NCI-H510A treated with DMSO at 0.1 percent for 48 hours (cell line): ENCODE data around the gene GPR34.
"Not testable (repeated sequence)": the region's sequence is repeated elsewhere in the genome, so short reads cannot be mapped to it uniquely, and the experiment has no call there.

Source experiments
- DNase-seq: peaks from one replicate; lab custom pipeline; 2025; lab: John Stamatoyannopoulos, UW

The GPR34 gene

DNA sequence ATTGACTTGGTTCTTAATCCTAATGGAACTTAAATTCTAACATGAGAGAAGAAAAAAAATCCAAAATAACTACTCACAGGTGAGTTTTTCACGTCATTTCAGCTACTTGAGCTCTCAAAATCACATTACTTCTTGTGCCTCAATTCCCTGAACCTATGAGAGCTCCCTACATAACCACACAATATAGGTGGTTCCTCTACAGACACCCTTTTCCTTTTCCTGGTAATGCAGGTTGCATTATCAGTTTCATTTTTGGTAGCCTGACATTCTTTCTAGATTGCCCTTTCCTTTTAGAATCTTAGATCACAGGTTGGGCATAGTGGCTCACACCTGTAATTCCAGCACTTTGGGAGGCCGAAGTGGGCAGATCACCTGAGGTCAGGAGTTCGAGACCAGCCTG is 4.3 kb downstream of the GPR34 start:
- DNase-seq = no peak

DNA sequence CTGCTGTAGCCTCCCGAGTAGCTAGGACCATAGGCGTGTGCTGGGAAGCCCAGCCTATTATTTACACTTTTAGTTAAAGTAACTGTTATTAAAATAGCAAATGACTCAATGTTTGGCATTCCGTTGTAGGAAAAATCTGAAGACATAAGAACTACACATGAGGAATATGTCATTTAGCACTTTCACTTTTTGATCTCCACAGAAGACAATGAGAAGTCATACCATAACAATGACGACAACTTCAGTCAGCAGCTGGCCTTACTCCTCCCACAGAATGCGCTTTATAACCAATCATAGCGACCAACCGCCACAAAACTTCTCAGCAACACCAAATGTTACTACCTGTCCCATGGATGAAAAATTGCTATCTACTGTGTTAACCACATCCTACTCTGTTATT is 6.7 kb downstream of the GPR34 start:
- DNase-seq = no peak

DNA sequence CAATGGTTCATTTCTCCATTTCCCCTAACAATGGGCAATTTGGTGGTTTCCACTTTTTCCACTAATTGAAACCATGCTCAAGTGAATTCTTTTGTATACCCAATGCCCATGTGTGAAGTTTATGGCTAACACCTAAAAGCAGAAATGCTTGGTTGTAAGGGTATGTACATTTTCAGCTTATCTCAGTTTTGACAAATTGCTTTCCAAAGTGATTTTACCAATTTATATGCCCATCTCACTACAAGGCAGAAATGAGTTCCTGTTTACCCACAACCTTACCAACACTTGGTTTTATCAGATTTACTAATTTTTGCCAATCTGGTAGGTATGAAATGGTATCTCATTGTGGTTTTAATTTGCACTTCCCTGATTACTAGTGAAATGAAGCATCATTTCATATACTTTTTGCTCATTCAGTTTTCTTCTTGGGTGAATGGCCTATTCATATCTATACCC is 14.8 kb downstream of the GPR34 start:
- no peak for DNase-seq

DNA sequence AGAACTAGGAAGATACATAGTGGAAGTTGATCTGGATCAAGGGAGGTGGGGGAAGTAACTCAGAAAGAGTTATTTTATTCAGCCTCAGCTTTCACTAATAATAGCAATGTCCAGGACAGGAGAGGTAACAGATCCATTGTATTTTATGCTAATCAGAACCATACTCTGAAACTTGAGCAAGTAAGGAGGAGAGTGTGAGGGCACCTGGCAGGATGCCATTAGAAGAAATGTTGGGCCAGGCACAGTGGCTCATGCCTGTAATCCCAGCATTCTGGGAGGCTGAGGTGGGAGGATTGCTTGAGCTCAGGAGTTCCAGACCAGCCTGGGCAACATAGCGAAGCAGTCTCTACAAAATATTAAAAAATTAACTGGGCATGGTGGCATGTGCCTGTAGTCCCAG is 16.3 kb downstream of the GPR34 start:
- DNase-seq = no peak

DNA sequence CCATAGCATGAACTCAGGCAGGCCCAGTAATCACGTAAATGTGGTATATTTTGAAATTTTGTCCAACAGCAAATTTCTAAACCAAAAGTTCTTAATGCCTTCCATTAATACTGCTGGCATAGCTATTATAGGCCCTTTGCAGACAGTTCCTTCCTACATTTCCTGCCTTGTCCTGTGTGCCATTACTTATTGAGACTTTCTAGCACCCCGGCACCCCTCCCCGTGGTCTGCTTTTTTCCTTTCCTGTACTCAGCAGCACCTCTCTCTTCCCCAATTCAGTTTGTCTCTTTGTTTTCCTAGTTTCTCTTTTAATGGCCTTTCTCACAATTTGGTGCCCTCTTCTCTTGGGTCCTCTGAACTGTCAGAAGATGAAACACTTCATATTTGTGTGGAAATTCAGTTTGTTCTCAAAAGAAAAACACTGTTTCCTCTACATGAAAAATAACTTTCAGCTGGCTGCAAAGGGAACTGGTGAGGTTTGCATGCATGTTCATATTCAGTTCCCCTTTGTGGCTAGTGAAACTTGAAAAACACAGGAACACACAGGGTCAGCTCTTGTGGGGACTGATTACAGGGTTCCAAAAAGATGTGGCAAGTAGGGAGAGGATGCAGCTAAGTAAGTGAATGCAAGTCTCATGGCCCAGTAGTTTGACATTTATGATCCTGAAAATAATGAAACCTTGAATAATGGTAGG is 17.1 kb downstream of the GPR34 start:
- no peak for DNase-seq

DNA sequence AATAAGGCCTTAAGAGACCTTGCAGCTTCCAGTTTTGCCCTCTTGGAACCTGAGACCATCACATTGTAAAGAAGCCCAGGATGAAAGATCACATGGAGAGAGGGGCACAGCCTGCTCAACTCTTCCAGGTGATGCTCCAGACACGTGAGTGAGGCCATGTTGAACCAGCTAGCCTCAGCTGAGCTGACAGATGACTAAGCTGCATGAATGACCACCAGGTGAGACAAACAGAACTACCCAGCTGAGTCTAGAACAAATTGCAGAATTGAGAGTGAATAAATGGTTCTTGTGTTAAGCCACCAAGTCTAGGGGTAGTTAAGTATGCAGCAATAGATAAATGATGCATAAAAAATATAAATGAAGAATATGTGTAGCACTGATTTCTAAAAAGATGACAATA is 18.4 kb downstream of the GPR34 start:
- no peak for DNase-seq

DNA sequence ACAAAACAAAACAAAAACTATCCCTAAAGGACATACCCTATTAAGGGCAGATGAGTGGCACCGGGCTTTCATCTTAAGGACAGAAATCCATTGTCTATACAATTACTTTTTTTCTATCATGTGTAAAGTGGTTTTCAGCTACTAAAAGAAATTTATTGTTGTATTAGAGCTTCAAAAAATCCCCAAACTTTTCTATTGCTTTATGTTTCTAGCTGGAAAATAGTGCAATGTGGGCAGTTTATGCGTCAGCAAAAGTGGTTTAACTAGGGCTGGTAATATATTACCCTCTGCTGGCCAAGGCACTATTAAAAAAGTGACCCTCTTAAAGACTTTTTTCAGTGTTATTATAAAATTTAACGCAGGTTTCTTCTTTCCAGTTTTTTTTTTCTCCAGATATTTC is 19.7 kb downstream of the GPR34 start:
- no peak for DNase-seq

DNA sequence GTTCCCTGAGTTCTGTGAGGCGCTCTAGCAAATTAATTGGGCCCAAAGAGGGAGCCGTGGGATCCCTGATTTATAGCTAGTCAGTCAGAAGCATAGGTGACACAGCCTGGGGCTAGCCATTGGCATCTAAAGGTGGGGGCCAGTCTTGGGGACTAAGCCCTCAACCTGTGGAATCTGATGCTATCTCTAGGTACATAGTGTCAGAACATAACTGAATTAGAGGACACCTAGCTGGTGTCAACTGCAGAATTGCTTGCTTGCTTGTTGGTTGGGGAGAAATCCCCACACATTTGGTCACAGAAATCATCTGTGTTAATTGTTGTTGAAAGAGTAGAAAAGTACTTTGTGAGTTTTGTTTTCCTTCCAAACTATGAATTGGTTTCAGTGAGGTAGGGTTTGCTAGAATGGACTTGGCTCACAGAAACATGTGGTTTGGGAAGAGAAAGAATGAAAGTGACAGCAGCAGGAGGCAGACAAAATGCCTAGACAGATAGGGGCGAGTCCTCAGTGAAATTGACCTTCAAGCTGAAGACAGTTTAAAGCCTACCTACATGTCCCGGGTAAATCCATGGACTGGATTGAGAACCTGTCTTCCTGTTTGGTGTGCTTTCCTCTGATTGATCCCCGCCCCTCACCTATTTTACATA is 22.4 kb downstream of the GPR34 start:
- DNase-seq = no peak

DNA sequence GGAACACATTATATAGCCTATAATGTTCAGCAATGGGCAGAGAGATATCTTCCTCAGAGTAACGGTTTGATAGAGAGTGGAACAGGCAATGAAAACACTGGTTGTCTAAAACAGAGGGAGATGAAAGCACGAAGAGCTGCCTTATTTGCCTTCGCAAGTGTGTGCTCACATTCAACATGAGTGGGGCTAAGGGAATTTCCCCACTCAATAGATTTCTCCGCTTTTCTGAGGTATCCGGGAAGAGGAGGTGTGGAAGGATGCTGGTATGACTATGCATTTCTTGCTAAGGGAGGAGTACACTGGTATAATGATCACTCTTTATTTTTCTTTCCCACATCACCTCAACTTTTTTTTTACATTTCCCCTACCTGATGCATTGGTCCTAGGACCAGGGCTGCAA is 27.4 kb downstream of the GPR34 start:
- no peak for DNase-seq

DNA sequence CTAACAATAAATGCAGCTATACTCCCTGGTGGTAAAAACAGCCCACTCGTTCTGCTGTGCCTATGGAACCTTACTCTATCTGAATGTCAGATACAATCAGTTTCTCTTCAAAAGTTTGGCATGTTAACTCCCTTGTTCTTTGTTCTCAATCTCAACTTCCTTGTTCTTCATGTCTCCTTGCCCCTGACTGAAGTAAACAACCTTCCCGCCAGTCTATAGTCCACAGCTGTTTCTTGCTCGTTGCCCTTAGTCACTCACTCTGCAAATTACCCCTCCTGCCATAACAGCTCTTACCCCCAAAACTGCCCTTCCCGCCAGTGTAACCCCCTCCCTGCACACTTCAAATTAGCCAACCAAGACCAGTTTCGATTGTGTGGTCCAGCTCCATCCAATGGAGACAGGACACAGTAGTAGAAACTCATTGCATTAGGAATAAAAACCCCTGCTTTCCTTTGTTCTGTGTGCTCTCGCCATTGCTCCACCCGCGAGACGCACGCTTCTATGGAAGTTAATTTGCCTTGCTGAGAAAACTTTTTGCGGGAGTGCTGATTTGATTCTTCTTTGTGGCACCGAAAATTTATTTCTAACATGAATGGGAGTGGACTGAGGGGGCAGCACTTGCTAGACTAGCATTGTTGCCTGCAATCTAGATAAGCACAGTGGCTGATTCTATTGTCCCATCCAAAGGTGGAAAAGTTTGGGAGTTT is 28.1 kb downstream of the GPR34 start:
- no peak for DNase-seq

DNA sequence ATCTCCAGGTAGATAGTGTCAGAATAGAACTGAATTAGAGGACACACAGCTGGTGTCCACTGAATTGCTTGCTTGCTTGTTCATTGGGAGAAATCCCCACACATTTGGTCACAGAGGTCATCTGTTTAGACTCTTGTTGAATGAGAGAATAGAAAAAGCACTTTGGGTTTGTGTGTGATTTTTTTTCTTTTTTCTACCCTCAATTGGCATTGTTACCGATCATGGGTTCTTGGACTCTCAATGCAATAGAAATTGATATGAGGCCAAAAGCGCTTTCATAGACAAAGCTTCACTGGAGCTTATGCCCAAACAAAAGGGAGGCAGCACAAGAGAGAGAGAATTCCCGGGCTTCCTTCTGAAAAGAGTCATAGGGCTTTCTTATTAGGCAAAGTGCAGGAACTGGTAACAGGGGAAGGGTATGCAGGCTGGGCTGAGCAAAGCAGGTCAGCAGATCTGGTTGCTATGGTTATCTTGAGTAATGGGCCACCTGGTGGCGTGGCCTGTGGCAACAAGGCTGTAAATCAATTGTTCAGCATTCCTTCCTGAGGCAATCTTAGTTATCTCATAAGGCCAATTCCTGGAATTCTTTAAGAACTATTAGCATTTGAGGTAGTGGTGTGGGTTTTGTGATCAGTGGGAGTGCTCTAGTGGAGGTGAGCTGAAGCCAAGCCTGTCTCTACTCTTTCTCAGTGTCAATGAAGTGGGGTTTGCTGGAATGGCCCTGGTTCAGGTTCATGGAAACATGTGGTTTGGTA is 29.9 kb downstream of the GPR34 start:
- DNase-seq = no peak

DNA sequence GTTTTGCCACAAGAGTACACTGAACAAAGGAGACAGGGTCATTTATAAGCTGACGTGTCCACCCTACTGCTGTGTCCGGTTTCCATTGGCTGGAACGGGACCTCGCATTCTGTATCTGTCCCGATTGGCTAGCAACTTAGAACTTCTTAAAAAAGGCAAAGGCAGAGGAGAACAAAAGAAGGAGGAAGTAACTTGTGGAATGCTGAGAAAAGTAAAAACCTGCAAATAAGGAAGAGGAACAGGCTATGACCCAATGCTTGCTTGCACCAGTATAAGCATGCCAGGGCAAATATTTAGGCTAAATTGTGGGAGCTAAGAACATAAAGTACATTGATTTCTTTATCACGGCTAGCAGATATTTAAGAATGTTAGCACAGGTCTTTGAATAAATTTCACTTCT is 30.8 kb downstream of the GPR34 start:
- not testable (repeated sequence) for DNase-seq

DNA sequence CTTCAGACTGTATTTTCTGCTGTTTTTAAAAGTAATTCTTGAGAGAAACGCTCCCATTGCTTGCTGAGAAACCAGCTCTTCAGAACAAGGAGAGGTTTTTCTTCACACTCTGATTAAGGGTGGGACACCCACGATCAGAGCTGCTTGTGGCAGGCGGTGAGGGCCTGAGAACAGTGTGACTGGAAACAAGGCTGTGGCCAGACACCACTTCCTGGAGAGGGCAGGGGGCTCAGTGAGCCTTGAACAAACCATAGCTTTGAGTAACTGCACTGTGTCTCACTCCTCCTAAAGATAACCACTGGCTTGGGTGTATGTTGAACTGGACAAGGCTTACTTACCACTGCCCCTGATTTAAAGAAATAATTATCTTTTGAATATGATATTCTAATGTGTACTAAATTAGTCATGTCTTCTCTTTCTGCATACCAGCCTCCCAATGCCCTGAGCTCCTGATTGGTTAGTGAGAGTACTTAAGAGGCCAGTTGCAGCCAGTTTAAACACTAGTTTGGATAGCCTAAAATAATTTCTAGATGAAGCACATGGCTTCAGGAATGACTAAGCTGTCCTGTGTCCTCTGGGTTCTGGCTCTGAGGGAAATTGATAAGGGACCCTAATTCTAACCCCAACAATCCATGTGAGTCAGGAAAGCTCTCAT is 31.5 kb downstream of the GPR34 start:
- DNase-seq = no peak

DNA sequence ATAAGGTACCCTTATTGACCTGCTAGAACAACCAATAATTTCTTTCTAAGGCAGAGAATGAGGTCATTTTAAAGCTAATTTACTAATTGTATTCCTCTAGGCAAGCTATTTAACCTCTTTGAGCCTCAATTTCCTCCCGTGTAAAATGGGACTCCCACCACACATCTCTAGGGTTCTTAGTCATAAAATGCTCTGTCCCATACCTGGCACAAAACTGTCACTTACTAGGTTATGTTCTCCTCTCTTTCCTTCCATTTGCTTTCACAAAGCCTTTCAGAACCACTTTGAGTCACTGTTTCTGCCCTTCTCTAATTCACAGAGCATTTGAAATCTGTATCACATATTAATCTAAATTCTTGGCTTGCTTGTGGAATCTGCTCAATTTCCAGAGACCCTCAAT is 32.8 kb downstream of the GPR34 start:
- no peak for DNase-seq

DNA sequence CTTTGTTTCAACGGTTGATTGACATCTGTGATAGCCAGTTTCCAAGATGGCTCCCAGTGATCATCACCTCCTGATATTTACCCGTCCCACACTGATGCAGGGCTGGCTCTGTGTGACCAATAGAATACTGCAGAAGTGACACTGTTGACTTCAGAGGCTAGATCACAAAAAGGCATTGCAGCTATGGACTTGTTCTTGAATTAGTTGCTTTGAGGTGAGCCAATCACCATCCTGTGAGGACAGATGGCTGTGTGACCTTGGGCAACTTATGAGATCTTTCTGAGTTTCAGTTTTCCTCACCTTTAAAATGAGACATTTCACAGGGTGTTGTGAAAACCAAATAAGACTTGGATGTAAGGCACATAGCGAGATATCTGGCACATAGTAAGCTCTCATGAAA is 33.4 kb downstream of the GPR34 start:
- DNase-seq = no peak

DNA sequence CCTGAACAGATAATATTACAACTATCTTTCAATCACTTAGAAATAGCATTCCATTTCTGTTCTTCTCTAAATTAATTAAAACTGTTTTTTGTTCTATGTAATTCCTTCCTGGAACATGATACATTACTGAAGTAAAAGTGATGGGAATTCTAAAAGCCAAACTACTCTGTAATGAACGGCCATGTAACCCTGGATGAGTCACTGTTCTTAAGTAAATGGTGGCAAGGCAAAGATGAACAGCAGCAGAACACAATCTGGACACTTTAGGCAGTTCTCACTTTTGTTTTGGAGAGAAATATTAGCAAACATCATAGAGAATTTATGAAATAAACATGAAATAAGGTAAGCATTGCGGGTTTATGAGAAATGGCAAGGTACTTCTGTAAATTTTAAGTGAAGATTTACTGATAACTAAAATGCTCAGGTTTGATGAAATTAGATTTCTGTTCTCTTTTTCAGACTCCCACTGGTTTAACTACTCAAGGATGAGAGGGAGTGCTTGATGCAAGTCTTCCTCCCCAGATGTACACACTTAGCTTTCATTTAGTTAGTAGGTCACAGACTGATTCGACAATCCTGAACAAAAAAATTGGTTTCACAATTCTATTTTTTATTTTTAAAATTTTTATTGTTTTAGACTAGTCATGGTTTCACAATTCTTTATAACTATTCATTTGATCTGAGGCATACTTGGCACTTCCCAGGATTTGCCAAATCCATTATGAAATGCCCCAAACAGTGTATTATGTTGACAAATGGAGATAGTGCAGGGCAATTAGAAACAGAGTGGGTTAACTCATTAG is 34.2 kb downstream of the GPR34 start:
- no peak for DNase-seq

DNA sequence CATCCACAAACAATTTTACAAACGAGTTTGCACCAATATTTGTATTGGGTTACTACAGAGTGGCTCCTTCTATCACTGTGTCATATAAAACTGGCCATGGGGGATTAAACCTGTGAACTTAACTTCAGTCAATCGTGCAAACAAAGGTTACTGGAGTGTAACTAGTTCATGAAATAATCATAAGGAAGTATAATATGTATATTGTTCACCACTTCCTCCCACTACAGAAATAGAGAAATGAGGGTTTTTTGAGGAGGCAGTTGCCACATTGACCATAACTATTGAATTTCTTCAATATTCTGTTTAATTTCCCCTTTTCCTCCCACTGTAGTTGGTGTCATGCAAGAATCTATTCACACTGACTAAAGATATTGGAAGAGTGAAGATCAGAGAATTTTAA is 35.1 kb downstream of the GPR34 start, which contains the start of gene GPR82:
TSS of gene GPR82 (plus strand) at position 356 of the 400 bp plus-strand sequence. CDS start 2,846 bp downstream, outside the sequence.
- DNase-seq = no peak

DNA sequence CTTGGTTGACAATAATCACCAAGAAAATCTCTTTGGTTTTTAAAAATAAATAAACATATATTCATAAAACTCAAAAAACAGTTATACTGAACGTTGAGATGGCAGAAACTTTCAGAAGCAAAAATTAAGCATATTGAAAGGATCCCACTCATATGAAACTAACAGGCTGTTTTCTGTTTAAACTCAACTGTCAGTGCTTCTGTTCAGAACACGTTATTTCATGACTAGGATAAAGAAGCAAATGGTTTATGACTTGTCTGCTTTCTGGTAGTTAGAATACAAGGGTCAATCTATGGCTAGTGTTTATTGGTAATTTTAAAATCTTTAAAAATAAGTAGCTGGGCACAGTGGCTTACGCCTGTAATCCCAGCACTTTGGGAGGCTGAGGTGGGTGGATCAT is 39.4 kb downstream of the GPR34 start:
- DNase-seq = no peak

DNA sequence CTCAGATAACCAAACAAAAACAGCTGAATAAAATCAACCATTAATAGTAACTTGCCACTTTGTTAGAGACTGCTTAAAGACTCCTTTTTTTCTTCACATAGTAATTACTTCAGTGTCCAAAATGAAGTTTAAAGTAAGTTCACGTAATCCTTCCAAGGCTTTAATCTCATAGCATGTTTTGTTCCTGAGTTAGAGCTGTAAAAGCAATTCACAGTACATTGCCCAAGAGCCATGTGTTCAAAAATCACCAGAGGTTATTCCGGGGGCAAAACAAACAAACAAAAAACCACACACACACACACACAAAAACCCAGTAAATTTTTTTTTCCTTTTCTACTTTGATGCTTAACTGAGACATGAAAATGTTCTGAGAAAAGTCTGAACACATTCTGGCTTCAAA is 41.3 kb downstream of the GPR34 start:
- DNase-seq = no peak

DNA sequence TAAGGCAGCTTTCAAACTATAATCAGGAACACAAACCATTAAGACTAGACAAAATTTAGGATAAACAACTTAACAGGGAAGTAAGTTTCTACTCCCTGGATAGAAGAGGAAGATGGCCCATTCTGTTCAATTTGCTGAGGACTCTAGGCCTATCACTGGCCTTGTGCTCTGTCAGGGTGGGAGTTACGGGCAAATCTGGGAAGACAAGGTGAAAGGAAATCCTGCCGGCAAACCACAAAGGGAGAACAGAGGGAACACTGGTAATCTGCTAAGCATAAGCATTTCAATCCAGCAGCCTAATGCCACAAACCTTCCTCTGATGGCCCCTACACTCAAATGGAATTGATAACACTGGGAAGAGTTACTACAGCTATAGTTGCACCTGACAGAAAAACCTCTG is 43.5 kb downstream of the GPR34 start:
- DNase-seq = no peak

DNA sequence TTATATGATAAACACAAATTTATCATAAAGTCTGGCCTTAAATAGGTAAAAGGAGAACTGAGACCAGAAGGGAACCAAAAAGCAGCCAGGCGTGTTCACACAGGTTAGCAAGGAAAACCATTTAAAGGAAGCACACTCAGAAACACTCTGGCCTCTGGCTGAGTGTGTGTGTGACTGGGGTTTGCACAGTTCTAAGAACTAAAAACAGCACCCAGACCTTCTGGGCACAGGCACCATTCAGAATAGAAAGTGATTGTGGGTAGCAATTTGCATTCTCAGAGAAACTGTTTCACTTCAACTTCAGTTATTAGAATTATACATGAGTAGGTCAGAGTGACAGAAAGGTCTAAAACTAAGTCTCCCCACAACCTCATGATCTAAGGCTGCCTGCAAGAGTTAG is 45.2 kb downstream of the GPR34 start:
- DNase-seq = no peak
